HepG2 (cell line): Measurements from ENCODE around the gene ARFGAP1. TPM values are rescaled to one million over a fixed set of nuclear protein-coding genes. Genes with fewer than 3 reads are reported as not detected.

Experiments used
- CREB1 ChIP-seq, 2 experiments: fragments of 450-650 bp in 1 of 2; IDR thresholded peaks; 2 replicates each; pipeline ENCODE4 v1.6.1; 2016 to 2017; ENCODE audit warnings: control low read depth in 1 of 2, mild to moderate bottlenecking in 1 of 2, missing compliant biosample characterization in 1 of 2, missing genetic modification characterization in 1 of 2
- ETV5 ChIP-seq: IDR thresholded peaks from 2 replicates; pipeline ENCODE4 v1.6.1; 2018; ENCODE audit warnings: missing biosample characterization, missing genetic modification reagents, inconsistent platforms, borderline replicate concordance
- FOSL1 ChIP-seq: sonication (generic); formaldehyde crosslinking; IDR thresholded peaks from 2 replicates; pipeline ENCODE4 v1.9.0; 2021; ENCODE audit warnings: missing genetic modification reagents, borderline replicate concordance
- MED13 ChIP-seq: sonication (generic); formaldehyde crosslinking; IDR thresholded peaks from 2 replicates; pipeline ENCODE4 v1.5.0; 2020; ENCODE audit warnings: missing genetic modification reagents
- MIER2 ChIP-seq: IDR thresholded peaks from 2 replicates; pipeline ENCODE4 v1.6.1; 2016; ENCODE audit warnings: missing biosample characterization, missing genetic modification reagents
- MXD4 ChIP-seq: IDR thresholded peaks from 2 replicates; pipeline ENCODE4 v1.6.1; 2016; ENCODE audit warnings: mild to moderate bottlenecking, missing biosample characterization, missing genetic modification reagents
- NFKBIZ ChIP-seq: IDR thresholded peaks from 2 replicates; pipeline ENCODE4 v1.6.1; 2018; ENCODE audit warnings: missing genetic modification reagents, missing compliant biosample characterization
- POGZ ChIP-seq: sonication (generic); formaldehyde crosslinking; IDR thresholded peaks from 2 replicates; pipeline ENCODE4 v1.4.0; 2020; ENCODE audit warnings: mild to moderate bottlenecking, missing genetic modification reagents
- POLR2G ChIP-seq: fragments of 200-400 bp; formaldehyde crosslinking; IDR thresholded peaks from 2 replicates; pipeline ENCODE4 v1.6.1; 2018; ENCODE audit warnings: mild to moderate bottlenecking, low read depth, low read length, moderate library complexity
- RFXAP ChIP-seq: sonication (generic); formaldehyde crosslinking; IDR thresholded peaks from 2 replicates; pipeline ENCODE4 v1.4.0; 2020; ENCODE audit warnings: missing genetic modification reagents, borderline replicate concordance
- ZNF121 ChIP-seq: sonication (generic); formaldehyde crosslinking; IDR thresholded peaks from 2 replicates; pipeline ENCODE4 v1.5.0; 2020; ENCODE audit warnings: mild to moderate bottlenecking, missing genetic modification reagents
- ZNF225 ChIP-seq: sonication (generic); formaldehyde crosslinking; IDR thresholded peaks from 2 replicates; pipeline ENCODE4 v1.4.0; 2020; ENCODE audit warnings: mild to moderate bottlenecking, missing genetic modification reagents
- ZNF24 ChIP-seq: fragments of 450-650 bp; IDR thresholded peaks from 2 replicates; pipeline ENCODE4 v1.6.1; 2017; ENCODE audit warnings: antibody characterized with exemption, mild to moderate bottlenecking
- ZNF264 ChIP-seq: sonication (generic); formaldehyde crosslinking; IDR thresholded peaks from 2 replicates; pipeline ENCODE4 v1.4.0; 2020; ENCODE audit warnings: missing genetic modification reagents
- ZNF30 ChIP-seq: sonication (generic); formaldehyde crosslinking; IDR thresholded peaks from 2 replicates; pipeline ENCODE4 v1.5.0; 2020; ENCODE audit warnings: mild to moderate bottlenecking, missing genetic modification reagents
- ZNF317 ChIP-seq: sonication (generic); formaldehyde crosslinking; IDR thresholded peaks from 2 replicates; pipeline ENCODE4 v1.5.0; 2020; ENCODE audit warnings: mild to moderate bottlenecking, missing genetic modification reagents
- ZNF44 ChIP-seq: sonication (generic); formaldehyde crosslinking; IDR thresholded peaks from 2 replicates; pipeline ENCODE4 v1.5.1; 2020; ENCODE audit warnings: mild to moderate bottlenecking, missing genetic modification reagents
- ZNF569 ChIP-seq: sonication (generic); formaldehyde crosslinking; IDR thresholded peaks from 2 replicates; pipeline ENCODE4 v1.5.0; 2020; ENCODE audit warnings: mild to moderate bottlenecking, missing genetic modification reagents, moderate library complexity, borderline replicate concordance
- ZNF768 ChIP-seq: sonication (generic); formaldehyde crosslinking; IDR thresholded peaks from 2 replicates; pipeline ENCODE4 v1.4.0; 2020; ENCODE audit warnings: missing genetic modification reagents
- ZNF792 ChIP-seq: IDR thresholded peaks from 2 replicates; pipeline ENCODE4 v1.6.1; 2016
- ZNF879 ChIP-seq: sonication (generic); formaldehyde crosslinking; IDR thresholded peaks from 2 replicates; pipeline ENCODE4 v1.8.1; 2023; ENCODE audit warnings: missing genetic modification reagents
- polyA plus RNA-seq, 8 experiments: library from polyadenylated mRNA; depleted of rRNA in 3 of 8; stranded (reverse) in 7 of 8; unstranded in 1 of 8; fragments of >200 nt; fragmentation: Illumina TruSeq in 4 of 8; extraction: Trizol in 4 of 8; gene quantifications; 2 replicates each; pipeline versions ENCODE4 v1.2.1 to v1.2.3, GENCODE V29; 2011 to 2016; ENCODE audit warnings: low read depth in 4 of 8, missing spikeins in 1 of 8, mixed read lengths in 1 of 8; ENCODE audit not compliant: insufficient read depth in 1 of 8
- total RNA-seq, 5 experiments: library from RNA; depleted of rRNA; stranded (reverse); fragments of >200 nt; fragmentation: Illumina TruSeq; extraction: Trizol; gene quantifications; 2 replicates each; pipeline ENCODE4 v1.2.3, GENCODE V29; 2016; ENCODE audit warnings: low read depth in 1 of 5
- TF ChIP-seq, protein P1 (sequence below): sonication (generic); formaldehyde crosslinking; IDR thresholded peaks from 2 replicates; pipeline ENCODE4 v1.8.0; 2022; ENCODE audit warnings: mild to moderate bottlenecking, missing genetic modification reagents, borderline replicate concordance
- TF ChIP-seq, protein P2 (sequence below): sonication (generic); IDR thresholded peaks from 2 replicates; pipeline ENCODE4 v1.6.1; 2016; ENCODE audit warnings: low read depth, borderline replicate concordance
- TF ChIP-seq, protein P3 (sequence below): sonication (generic); formaldehyde crosslinking; IDR thresholded peaks from 2 replicates; pipeline ENCODE4 v1.8.0; 2022; ENCODE audit warnings: mild to moderate bottlenecking, missing genetic modification reagents, moderate library complexity
- TF ChIP-seq, protein P4 (sequence below): sonication (generic); formaldehyde crosslinking; IDR thresholded peaks from 2 replicates; pipeline ENCODE4 v1.4.0; 2020; ENCODE audit warnings: missing genetic modification reagents

The ARFGAP1 gene
- total and polyA plus RNA-seq, 2 of the 13 experiments (the other 11 are each of a cell fraction or from before 2014, with no cell fraction given): 132 TPM

DNA sequence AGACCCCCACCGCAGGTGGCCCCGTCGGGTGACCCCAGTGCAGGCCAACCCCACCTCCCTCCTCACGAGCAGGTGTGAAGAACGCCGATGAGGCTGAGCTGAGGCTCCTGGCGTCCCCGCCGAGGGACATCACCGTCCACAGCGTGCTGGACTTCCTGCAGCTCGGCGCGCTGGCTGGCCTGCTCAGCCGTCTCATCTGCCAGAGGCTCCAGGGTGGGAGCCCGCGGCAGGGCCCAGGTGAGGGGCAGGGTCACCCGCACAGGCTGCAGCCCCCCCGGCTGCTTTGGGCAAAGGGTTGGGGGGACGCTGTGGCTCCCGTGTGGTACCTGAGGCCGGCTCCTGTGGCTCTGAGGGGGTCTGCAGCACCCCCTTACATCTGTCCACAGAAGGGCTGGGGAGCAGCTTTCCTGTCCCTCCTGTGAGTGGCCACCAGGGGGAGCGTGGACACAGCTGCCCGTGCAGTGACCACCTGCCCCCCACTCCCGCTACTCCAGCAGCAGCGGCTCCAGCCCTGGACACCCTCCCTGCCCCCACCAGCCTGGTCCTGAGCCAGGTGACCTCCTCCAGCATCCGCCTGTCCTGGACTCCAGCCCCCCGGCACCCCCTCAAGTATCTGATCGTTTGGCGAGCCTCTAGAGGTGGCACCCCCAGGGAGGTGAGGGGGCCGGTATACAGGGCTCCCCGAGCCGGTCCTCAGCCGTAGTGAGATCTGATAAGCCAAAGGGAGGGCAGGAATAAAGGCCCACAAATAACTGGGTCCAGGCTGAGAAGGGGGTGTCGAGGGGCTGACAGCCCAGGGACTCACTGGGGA is 36.9 kb downstream of the ARFGAP1 start (continued):
- TF ChIP-seq POGZ (CRISPR knock-in tag) (no peak), ZNF44 (no peak), CREB1 (IDR thresholded peaks at IDR 0.05) (no peak), CREB1 (CRISPR knock-in tag; IDR thresholded peaks at IDR 0.05) (no peak), ZNF30 (no peak), ZNF24 (no peak), ZNF879 (CRISPR knock-in tag) (no peak), ZNF569 (CRISPR knock-in tag) (no peak), ETV5 (no peak), MIER2 (no peak), MED13 (CRISPR knock-in tag) (no peak), FOSL1 (no peak), ZNF317 (CRISPR knock-in tag) (no peak), POLR2G (no peak), NFKBIZ (CRISPR knock-in tag) (no peak), ZNF225 (0 out of 2 replicates have a peak, but pooled peaks have one; percentile 11), ZNF768 (CRISPR knock-in tag) (0 out of 2 replicates have a peak, but pooled peaks have one; percentile 33), ZNF792 (CRISPR knock-in tag) (no peak), ZNF264 (CRISPR knock-in tag) (no peak), MXD4 (CRISPR knock-in tag) (no peak), RFXAP (CRISPR knock-in tag) (peak; percentile 49; the same call in 1 of the 2 replicates), ZNF121 (CRISPR knock-in tag) (no peak)
- TF ChIP-seq, protein P1, sequence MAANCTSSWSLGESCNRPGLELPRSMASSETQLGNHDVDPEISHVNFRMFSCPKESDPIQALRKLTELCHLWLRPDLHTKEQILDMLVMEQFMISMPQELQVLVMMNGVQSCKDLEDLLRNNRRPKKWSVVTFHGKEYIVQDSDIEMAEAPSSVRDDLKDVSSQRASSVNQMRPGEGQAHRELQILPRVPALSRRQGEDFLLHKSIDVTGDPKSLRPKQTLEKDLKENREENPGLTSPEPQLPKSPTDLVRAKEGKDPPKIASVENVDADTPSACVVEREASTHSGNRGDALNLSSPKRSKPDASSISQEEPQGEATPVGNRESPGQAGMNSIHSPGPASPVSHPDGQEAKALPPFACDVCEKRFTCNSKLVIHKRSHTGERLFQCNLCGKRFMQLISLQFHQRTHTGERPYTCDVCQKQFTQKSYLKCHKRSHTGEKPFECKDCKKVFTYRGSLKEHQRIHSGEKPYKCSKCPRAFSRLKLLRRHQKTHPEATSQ (CRISPR knock-in tag): no peak
- TF ChIP-seq, protein P2, sequence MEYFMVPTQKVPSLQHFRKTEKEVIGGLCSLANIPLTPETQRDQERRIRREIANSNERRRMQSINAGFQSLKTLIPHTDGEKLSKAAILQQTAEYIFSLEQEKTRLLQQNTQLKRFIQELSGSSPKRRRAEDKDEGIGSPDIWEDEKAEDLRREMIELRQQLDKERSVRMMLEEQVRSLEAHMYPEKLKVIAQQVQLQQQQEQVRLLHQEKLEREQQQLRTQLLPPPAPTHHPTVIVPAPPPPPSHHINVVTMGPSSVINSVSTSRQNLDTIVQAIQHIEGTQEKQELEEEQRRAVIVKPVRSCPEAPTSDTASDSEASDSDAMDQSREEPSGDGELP: peak; percentile 31; the same call in 1 of the 2 replicates
- TF ChIP-seq, protein P3, sequence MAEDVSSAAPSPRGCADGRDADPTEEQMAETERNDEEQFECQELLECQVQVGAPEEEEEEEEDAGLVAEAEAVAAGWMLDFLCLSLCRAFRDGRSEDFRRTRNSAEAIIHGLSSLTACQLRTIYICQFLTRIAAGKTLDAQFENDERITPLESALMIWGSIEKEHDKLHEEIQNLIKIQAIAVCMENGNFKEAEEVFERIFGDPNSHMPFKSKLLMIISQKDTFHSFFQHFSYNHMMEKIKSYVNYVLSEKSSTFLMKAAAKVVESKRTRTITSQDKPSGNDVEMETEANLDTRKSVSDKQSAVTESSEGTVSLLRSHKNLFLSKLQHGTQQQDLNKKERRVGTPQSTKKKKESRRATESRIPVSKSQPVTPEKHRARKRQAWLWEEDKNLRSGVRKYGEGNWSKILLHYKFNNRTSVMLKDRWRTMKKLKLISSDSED (CRISPR knock-in tag): no peak
- TF ChIP-seq, protein P4, sequence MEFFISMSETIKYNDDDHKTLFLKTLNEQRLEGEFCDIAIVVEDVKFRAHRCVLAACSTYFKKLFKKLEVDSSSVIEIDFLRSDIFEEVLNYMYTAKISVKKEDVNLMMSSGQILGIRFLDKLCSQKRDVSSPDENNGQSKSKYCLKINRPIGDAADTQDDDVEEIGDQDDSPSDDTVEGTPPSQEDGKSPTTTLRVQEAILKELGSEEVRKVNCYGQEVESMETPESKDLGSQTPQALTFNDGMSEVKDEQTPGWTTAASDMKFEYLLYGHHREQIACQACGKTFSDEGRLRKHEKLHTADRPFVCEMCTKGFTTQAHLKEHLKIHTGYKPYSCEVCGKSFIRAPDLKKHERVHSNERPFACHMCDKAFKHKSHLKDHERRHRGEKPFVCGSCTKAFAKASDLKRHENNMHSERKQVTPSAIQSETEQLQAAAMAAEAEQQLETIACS (CRISPR knock-in tag): no peak
